Right ventricle myocardium inferior (tissue), 1 donor: ENCODE data around the gene PLIN4. TPM values are rescaled to one million over a fixed set of nuclear protein-coding genes. Genes with fewer than 3 reads are reported as not detected.

Experiments used
- ATAC-seq: fragments of 200-7000 bp; cut with Tn5 transposase; one replicate; pipeline ENCODE4 v1.9.1; 2020; ENCODE audit warnings: mild to moderate bottlenecking, moderate library complexity
- DNase-seq: peaks from one replicate; pipeline ENCODE4 v3.0.0; 2021; ENCODE audit errors: missing footprints
- intact Hi-C: fragments of 100-400 bp; cut with DNase I; formaldehyde crosslinking; loops from one replicate; pipeline ENCODE4 v1.11.0; 2022
- total RNA-seq: library from RNA; stranded (reverse); fragmentation: NEBNext Ultra II Directional; extraction: Animal tissue kit (Norgen Biotek cat#: 25700); gene quantifications from one replicate; pipeline ENCODE4 v1.2.1, GENCODE V29; 2021
- donor health status: DM: no; HTN: yes; CAD: no; lungs with severe emphysema.

PLIN4 gene
- total RNA-seq, 1 donor from 2014 or later = 241 TPM

GRCh38 chr19:4516199-4516938 is 1.9 kb downstream of the PLIN4 start:
- intact Hi-C loops = no loop called here
- ATAC-seq = peak; percentile 14
- no peak for DNase-seq

GRCh38 chr19:4515732-4516131 is 2.6 kb downstream of the PLIN4 start:
- ATAC-seq (no peak), DNase-seq (no peak)
- intact Hi-C loops = no loop called here

- intact Hi-C loops = no loop called here
- no peak for DNase-seq
- no peak for ATAC-seq
These were observed 5.0 kb downstream of the PLIN4 start for GRCh38 chr19:4513248-4513647.

- intact Hi-C loops = no loop called here
- DNase-seq (no peak), ATAC-seq (no peak)
These were observed 6.2 kb downstream of the PLIN4 start for GRCh38 chr19:4512070-4512469.

- no peak for DNase-seq
- peak; percentile 17 for ATAC-seq
- intact Hi-C loops = no loop called here
These were observed 6.8 kb downstream of the PLIN4 start for GRCh38 chr19:4511300-4512054.

GRCh38 chr19:4510435-4511255 is 7.6 kb downstream of the PLIN4 start:
- no peak for ATAC-seq
- DNase-seq = no peak
- intact Hi-C loops = no loop called here

GRCh38 chr19:4508698-4509097 is 9.6 kb downstream of the PLIN4 start:
- no peak for DNase-seq
- intact Hi-C loops = no loop called here
- ATAC-seq = no peak

- no peak for DNase-seq
- intact Hi-C loops = no loop called here
- ATAC-seq = no peak
These were observed 10.5 kb downstream of the PLIN4 start for GRCh38 chr19:4507804-4508203.

- no peak for ATAC-seq
- intact Hi-C loops = no loop called here
- DNase-seq = no peak
These were observed 11.2 kb downstream of the PLIN4 start for GRCh38 chr19:4507150-4507452.

GRCh38 chr19:4506449-4507149 is 11.7 kb downstream of the PLIN4 start:
- intact Hi-C loops = no loop called here
- no peak for DNase-seq
- no peak for ATAC-seq

GRCh38 chr19:4505570-4506448 is 12.5 kb downstream of the PLIN4 start:
- no peak for DNase-seq
- intact Hi-C loops = no loop called here
- ATAC-seq = no peak

GRCh38 chr19:4504891-4505569 is 13.3 kb downstream of the PLIN4 start:
- no peak for ATAC-seq
- intact Hi-C loops = no loop called here
- DNase-seq = no peak

- no peak for ATAC-seq
- intact Hi-C loops = no loop called here
- no peak for DNase-seq
These were observed 14.0 kb downstream of the PLIN4 start for GRCh38 chr19:4504297-4504701.

GRCh38 chr19:4503825-4504170 is 14.5 kb downstream of the PLIN4 start:
- no peak for DNase-seq
- intact Hi-C loops = no loop called here
- no peak for ATAC-seq

GRCh38 chr19:4503132-4503824 is 15.0 kb downstream of the PLIN4 start:
- intact Hi-C loops = no loop called here
- DNase-seq (no peak), ATAC-seq (peak; percentile 2)

- no peak for ATAC-seq
These were observed 15.8 kb downstream of the PLIN4 start for GRCh38 chr19:4502282-4503131.

More at GRCh38 chr19:4502282-4503131, 15.8 kb downstream of the PLIN4 start:
- intact Hi-C loops = no loop called here
- DNase-seq = no peak
